Astrocyte (in vitro differentiated cells and primary cell): Measurements from ENCODE around the gene CEACAM20.

Source experiments
- EZH2 ChIP-seq: IDR thresholded peaks from 2 replicates; pipeline ENCODE4 v1.6.1; 2012; ENCODE audit warnings: mild to moderate bottlenecking, low read length, inconsistent platforms; ENCODE audit not compliant: insufficient read depth
- TF ChIP-seq, protein P1 (sequence below): IDR thresholded peaks from 2 replicates; pipeline ENCODE4 v1.5.1; 2011; ENCODE audit warnings: low read depth, mild to moderate bottlenecking, inconsistent platforms, low read length, moderate library complexity; ENCODE audit not compliant: insufficient read depth

DNA sequence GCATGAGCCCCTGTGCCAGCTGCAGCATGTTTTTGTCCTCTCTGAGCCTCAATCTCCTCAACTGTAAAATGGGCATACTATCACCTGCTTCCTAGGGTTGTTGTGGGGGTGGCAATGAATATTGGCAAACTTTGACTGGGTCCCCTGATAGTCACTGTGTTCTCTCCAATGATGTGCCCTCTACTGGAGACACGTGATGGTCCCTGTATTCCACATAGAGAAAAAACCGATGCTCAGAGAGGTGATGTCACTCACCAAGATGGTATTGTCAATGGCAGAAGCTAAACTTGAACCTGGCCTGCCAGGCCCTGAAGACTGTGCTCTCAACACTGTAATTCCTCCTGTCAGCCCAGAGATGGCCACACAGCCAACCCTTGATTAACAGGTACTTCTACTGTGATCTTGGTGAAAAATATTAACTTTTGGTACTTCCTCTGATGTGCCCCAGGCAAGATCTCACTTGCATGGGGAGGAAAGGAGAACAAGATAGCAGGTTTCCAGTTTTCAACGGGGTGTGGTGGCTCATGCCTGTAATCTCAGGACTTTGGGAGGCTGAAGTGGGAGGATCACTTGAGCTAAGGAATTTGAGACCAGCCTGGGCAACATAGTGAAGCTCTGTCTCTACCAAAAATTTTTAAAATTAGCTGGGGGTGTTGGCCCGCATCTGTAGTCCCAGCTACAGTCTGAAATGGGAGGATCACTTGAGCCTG lies 3.6 kb downstream of the CEACAM20 start:
- TF ChIP-seq, protein P1, sequence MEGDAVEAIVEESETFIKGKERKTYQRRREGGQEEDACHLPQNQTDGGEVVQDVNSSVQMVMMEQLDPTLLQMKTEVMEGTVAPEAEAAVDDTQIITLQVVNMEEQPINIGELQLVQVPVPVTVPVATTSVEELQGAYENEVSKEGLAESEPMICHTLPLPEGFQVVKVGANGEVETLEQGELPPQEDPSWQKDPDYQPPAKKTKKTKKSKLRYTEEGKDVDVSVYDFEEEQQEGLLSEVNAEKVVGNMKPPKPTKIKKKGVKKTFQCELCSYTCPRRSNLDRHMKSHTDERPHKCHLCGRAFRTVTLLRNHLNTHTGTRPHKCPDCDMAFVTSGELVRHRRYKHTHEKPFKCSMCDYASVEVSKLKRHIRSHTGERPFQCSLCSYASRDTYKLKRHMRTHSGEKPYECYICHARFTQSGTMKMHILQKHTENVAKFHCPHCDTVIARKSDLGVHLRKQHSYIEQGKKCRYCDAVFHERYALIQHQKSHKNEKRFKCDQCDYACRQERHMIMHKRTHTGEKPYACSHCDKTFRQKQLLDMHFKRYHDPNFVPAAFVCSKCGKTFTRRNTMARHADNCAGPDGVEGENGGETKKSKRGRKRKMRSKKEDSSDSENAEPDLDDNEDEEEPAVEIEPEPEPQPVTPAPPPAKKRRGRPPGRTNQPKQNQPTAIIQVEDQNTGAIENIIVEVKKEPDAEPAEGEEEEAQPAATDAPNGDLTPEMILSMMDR = no peak
- no peak for TF ChIP-seq EZH2
